Nephron (organoid): ENCODE results near the gene NSUN6.

Source experiments
- H3K27ac Mint-ChIP-seq, 3 experiments: 2 replicates each; pipeline ENCODE4 v1.8.0; 2020; ENCODE audit warnings: mixed read lengths in 3 of 3, mild to moderate bottlenecking in 2 of 3, moderate library complexity in 1 of 3
- H3K27me3 Mint-ChIP-seq: 2 replicates; pipeline ENCODE4 v1.8.0; 2021; ENCODE audit warnings: low read depth, mild to moderate bottlenecking, moderate library complexity, mixed read lengths
- H3K36me3 Mint-ChIP-seq: 2 replicates; pipeline ENCODE4 v1.8.0; 2020; ENCODE audit warnings: low read depth, mixed read lengths
- H3K4me1 Mint-ChIP-seq: 2 replicates; pipeline ENCODE4 v1.8.0; 2020; ENCODE audit warnings: mixed read lengths
- H3K4me3 Mint-ChIP-seq, 3 experiments: 2 replicates each; pipeline ENCODE4 v1.8.0; 2020; ENCODE audit warnings: mild to moderate bottlenecking in 3 of 3, mixed read lengths in 3 of 3, moderate library complexity in 2 of 3
- H3K9me3 Mint-ChIP-seq: 2 replicates; pipeline ENCODE4 v1.8.0; 2020; ENCODE audit warnings: mixed read lengths
- CTCF ChIP-seq, 3 experiments: fragments of 200-600 bp; sonication (generic); IDR thresholded peaks; one replicate each; pipeline ENCODE4 v1.5.0; 2021; ENCODE audit warnings: antibody characterized with exemption in 3 of 3; ENCODE audit not compliant: unreplicated experiment in 3 of 3

Gene NSUN6

GRCh38 chr10:18665815-18666558, 14.6 kb upstream of the NSUN6 start:
- H3K27me3 Mint-ChIP-seq = no peaks in the 10 kb centered on the region
- no peak for TF ChIP-seq CTCF (IDR thresholded peaks at IDR 0.05; ENCODE audit: unreplicated experiment in 3 of 3)

GRCh38 chr10:18664841-18665478, 13.6 kb upstream of the NSUN6 start:
- no peak overlapping the region for H3K27ac Mint-ChIP-seq
- H3K4me1 Mint-ChIP-seq = peaks cover 31% of the 10 kb centered on the region
- peaks cover 51% of the 10 kb centered on the region for H3K36me3 Mint-ChIP-seq
- no peaks in the 10 kb centered on the region for H3K27me3 Mint-ChIP-seq
- H3K9me3 Mint-ChIP-seq = no peaks in the 10 kb centered on the region
- H3K4me3 Mint-ChIP-seq = no peak overlapping the region
- TF ChIP-seq CTCF (IDR thresholded peaks at IDR 0.05; ENCODE audit: unreplicated experiment in 3 of 3) = no peak

More at GRCh38 chr10:18665815-18666558, 14.6 kb upstream of the NSUN6 start:
- Mint-ChIP-seq H3K27ac (no peak overlapping the region), H3K36me3 (peaks cover 59% of the 10 kb centered on the region), H3K9me3 (no peaks in the 10 kb centered on the region), H3K4me3 (no peak overlapping the region), H3K4me1 (peaks cover 24% of the 10 kb centered on the region)

DNA sequence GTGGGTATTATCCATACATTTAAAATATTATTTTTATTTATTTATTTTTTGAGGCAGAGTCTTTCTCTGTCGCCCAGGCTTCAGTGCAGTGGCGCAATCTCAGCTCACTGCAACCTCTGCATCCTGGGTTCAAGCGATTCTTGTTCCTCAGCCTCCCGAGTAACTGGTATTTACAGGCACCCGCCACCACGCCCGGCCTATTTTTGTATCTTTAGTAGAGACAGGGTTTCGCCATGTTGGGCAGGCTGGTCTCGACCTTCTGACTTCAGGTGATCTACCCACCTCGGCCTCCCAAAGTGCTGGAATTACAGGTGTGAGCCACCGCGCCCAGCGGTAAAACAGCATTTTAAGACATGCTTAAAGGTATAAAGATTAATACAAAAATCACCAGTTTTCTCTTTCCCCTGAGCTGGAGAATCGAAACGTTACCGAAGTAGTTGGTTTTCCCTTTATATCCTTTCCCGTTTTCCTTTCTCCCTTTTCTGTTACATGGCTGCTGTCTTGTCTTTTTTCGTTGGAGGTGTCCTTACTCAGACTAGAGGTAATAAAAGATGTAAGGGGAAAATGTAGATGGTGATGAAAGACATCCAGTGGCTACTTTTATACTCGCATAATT, 9.5 kb upstream of the NSUN6 start:
- Mint-ChIP-seq H3K36me3 (peaks cover 23% of the 10 kb centered on the region), H3K27ac (peak overlapping the region; percentile 18 to 96 (median 86)), H3K27me3 (no peaks in the 10 kb centered on the region), H3K4me1 (peaks cover 32% of the 10 kb centered on the region), H3K9me3 (no peaks in the 10 kb centered on the region), H3K4me3 (peak overlapping the region; percentile 80 to 87 (median 81))
- TF ChIP-seq CTCF (IDR thresholded peaks at IDR 0.05; ENCODE audit: unreplicated experiment in 3 of 3) = no peak

- H3K27me3 Mint-ChIP-seq = no peaks in the 10 kb centered on the region
- peak overlapping the region; percentile 96 to 99 (median 99) for H3K27ac Mint-ChIP-seq
- H3K4me1 Mint-ChIP-seq = peaks cover 25% of the 10 kb centered on the region
- TF ChIP-seq CTCF (IDR thresholded peaks at IDR 0.05; ENCODE audit: unreplicated experiment in 3 of 3) = no peak
- no peaks in the 10 kb centered on the region for H3K9me3 Mint-ChIP-seq
- peak overlapping the region; percentile 99 to 100 (median 99) for H3K4me3 Mint-ChIP-seq
- peaks cover 19% of the 10 kb centered on the region for H3K36me3 Mint-ChIP-seq
Measured at GRCh38 chr10:18659819-18660535, 8.6 kb upstream of the NSUN6 start.

DNA sequence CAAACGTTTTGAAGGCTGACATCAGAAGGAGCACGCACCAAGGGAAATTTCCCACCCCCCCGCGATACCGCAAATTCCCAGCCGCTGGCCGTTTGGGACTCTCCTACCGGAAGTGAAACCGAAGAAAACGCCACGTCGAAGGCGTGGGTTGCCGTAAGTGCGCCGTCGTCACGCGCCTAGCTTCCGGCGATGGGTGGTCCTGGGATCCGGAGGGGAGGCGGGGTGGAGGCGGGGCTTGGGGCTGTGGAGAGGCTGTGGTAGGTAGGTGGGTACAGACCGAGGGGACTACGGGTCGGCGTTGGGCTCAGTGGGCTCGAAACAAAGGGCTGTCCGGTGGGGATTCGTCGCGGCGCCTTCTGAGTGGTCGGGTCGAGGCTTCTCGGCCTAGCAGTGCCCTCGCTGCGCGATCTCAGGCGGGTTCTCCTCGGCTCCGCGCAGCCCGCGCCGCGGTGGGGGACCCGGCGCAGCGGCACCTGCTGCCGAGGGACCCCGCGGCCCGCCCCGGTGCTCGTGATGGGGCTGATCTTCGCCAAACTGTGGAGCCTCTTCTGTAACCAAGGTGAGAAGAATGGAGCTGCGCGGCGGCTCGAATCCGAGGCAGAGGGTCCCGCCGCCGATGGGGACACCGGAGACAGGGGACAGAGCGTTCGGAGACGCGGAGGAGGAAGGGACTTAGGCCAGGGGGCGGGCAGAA, 7.9 kb upstream of the NSUN6 start, which contains the start of gene ARL5B:
ARL5B (plus strand) TSS at position 307 of the 694 bp plus-strand sequence; CDS start at position 514, 207 bp downstream.
- peak within 1 kb of the TSS; percentile 99 to 100 (median 99) for H3K4me3 Mint-ChIP-seq
- H3K4me1 Mint-ChIP-seq = peaks cover 25% of the 10 kb centered on the region
- peaks cover 19% of the 10 kb centered on the region for H3K36me3 Mint-ChIP-seq
- no peaks in the 10 kb centered on the region for H3K9me3 Mint-ChIP-seq
- TF ChIP-seq CTCF (IDR thresholded peaks at IDR 0.05; ENCODE audit: unreplicated experiment in 3 of 3) = no peak
- no peaks in the 10 kb centered on the region for H3K27me3 Mint-ChIP-seq
- peak within 1 kb of the TSS; percentile 96 to 99 (median 99) for H3K27ac Mint-ChIP-seq
